Measurements from ENCODE around the gene KRT31. TPM values are rescaled to one million over a fixed set of nuclear protein-coding genes. Genes with fewer than 3 reads are reported as not detected.

KRT31 gene
- total RNA-seq, 1 donor from 2014 or later = not detected

DNA sequence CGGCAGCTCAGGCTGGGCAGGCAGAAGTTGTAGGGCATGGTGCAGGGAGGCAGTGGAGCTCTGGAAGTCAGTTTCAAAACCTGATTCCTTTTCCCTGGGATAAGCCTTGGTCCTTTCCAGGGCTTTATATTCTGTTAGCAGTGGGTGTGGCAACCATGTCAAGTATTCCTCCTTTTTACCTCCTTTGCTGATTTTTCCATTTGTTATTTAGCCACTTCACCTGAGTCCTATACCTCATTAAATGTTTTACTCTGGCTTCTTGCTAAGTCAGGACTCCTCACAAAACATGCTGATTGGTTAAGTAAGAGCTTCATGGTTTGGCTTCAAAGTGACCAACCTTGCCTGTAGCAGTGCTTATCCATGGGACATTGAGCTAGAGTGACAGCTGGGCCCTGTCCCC is 27.7 kb downstream of the KRT31 start, which contains the start of gene KRT33B:
TSS of gene KRT33B (minus strand) at position 101 of the 400 bp plus-strand sequence. CDS start at position 38, 63 bp downstream.
- H3K4me1 Mint-ChIP-seq (ENCODE audit: unreplicated experiment) = no peaks in the 10 kb centered on the region
- no peak within 1 kb of the TSS for H3K4me3 Mint-ChIP-seq (ENCODE audit: unreplicated experiment)
- no peak within 1 kb of the TSS for H3K27ac Mint-ChIP-seq (ENCODE audit: unreplicated experiment)
- no peak for DNase-seq (ENCODE audit: extremely low spot score, unreplicated experiment)
- H3K9me3 Mint-ChIP-seq (ENCODE audit: unreplicated experiment) = no peaks in the 10 kb centered on the region
- TF ChIP-seq, protein P1, sequence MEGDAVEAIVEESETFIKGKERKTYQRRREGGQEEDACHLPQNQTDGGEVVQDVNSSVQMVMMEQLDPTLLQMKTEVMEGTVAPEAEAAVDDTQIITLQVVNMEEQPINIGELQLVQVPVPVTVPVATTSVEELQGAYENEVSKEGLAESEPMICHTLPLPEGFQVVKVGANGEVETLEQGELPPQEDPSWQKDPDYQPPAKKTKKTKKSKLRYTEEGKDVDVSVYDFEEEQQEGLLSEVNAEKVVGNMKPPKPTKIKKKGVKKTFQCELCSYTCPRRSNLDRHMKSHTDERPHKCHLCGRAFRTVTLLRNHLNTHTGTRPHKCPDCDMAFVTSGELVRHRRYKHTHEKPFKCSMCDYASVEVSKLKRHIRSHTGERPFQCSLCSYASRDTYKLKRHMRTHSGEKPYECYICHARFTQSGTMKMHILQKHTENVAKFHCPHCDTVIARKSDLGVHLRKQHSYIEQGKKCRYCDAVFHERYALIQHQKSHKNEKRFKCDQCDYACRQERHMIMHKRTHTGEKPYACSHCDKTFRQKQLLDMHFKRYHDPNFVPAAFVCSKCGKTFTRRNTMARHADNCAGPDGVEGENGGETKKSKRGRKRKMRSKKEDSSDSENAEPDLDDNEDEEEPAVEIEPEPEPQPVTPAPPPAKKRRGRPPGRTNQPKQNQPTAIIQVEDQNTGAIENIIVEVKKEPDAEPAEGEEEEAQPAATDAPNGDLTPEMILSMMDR (IDR thresholded peaks at IDR 0.05) = no peak
- no peaks in the 10 kb centered on the region for H3K36me3 Mint-ChIP-seq (ENCODE audit: unreplicated experiment)
- H3K27me3 Mint-ChIP-seq (ENCODE audit: unreplicated experiment) = no peaks in the 10 kb centered on the region

- Mint-ChIP-seq H3K4me1 (ENCODE audit: unreplicated experiment) (no peaks in the 10 kb centered on the region), H3K36me3 (ENCODE audit: unreplicated experiment) (no peaks in the 10 kb centered on the region), H3K27me3 (ENCODE audit: unreplicated experiment) (no peaks in the 10 kb centered on the region), H3K9me3 (ENCODE audit: unreplicated experiment) (no peaks in the 10 kb centered on the region), H3K4me3 (ENCODE audit: unreplicated experiment) (no peak overlapping the region), H3K27ac (ENCODE audit: unreplicated experiment) (no peak overlapping the region)
- no peak for DNase-seq (ENCODE audit: extremely low spot score, unreplicated experiment)
- TF ChIP-seq, protein P1 (IDR thresholded peaks at IDR 0.05) = no peak
Measured at GRCh38 chr17:41369023-41369422, 28.4 kb downstream of the KRT31 start.

DNA sequence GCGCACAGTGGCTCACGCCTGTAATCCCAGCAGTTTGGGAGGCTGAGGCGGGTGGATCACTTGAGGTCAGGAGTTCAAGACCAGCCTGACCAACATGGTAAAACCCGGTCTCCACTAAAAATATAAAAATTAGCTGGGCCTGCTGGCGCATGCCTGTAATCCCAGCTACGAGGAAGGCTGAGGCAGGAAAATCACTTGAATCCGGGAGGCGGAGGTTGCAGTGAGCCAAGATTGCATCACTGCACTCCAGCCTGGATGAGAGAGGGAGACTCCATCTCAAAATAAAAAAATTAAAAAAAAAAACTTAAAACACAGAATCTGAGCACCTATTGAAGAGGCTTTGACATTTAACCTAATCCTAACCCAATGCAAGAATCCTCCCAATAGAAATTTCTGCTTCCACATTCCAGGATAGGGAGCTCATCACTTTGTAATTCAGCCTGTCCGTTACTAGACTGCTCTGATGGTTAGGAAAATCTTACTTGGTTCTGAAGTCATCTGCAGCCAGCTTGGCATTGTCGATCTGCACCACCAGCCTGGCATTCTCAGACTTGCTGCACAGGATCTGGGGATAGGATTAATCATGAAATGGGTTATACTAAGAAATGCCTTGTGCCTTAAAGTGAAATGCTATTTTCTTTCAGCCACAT is 29.9 kb downstream of the KRT31 start:
- DNase-seq (ENCODE audit: extremely low spot score, unreplicated experiment) = no peak

DNA sequence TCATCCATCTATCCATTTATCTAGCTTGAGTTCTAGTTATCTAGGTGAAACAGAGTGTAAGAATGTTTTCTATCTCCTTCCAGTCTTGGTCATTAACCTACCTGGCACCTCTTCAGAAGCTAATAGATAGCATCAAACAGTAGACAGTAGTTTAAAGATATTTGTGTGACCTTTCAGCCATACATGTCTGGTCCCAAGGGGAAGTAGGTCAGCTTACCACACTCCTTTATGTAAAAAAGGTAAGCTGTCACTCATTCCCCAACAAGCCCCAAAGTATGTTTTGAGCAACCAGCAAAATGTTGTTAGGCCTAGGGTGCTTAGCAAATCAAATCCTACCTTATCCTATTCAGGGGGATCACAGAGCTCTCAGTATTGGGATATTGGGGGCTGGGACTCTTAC is 31.3 kb downstream of the KRT31 start:
- H3K4me3 Mint-ChIP-seq (ENCODE audit: unreplicated experiment) = no peak overlapping the region
- no peaks in the 10 kb centered on the region for H3K9me3 Mint-ChIP-seq (ENCODE audit: unreplicated experiment)
- TF ChIP-seq, protein P1 (IDR thresholded peaks at IDR 0.05) = no peak
- no peak overlapping the region for H3K27ac Mint-ChIP-seq (ENCODE audit: unreplicated experiment)
- H3K27me3 Mint-ChIP-seq (ENCODE audit: unreplicated experiment) = no peaks in the 10 kb centered on the region
- no peaks in the 10 kb centered on the region for H3K36me3 Mint-ChIP-seq (ENCODE audit: unreplicated experiment)
- no peaks in the 10 kb centered on the region for H3K4me1 Mint-ChIP-seq (ENCODE audit: unreplicated experiment)
- no peak for DNase-seq (ENCODE audit: extremely low spot score, unreplicated experiment)

More for the DNA sequence above, 29.9 kb downstream of the KRT31 start:
- Mint-ChIP-seq H3K4me1 (ENCODE audit: unreplicated experiment) (no peaks in the 10 kb centered on the region), H3K9me3 (ENCODE audit: unreplicated experiment) (no peaks in the 10 kb centered on the region), H3K27ac (ENCODE audit: unreplicated experiment) (no peak overlapping the region), H3K27me3 (ENCODE audit: unreplicated experiment) (no peaks in the 10 kb centered on the region), H3K36me3 (ENCODE audit: unreplicated experiment) (no peaks in the 10 kb centered on the region), H3K4me3 (ENCODE audit: unreplicated experiment) (no peak overlapping the region)
- TF ChIP-seq, protein P1 (IDR thresholded peaks at IDR 0.05) = no peak

GRCh38 chr17:41363881-41364280 is 33.5 kb downstream of the KRT31 start:
- H3K27ac Mint-ChIP-seq (ENCODE audit: unreplicated experiment) = no peak overlapping the region
- H3K4me1 Mint-ChIP-seq (ENCODE audit: unreplicated experiment) = no peaks in the 10 kb centered on the region
- DNase-seq (ENCODE audit: extremely low spot score, unreplicated experiment) = no peak
- H3K9me3 Mint-ChIP-seq (ENCODE audit: unreplicated experiment) = no peaks in the 10 kb centered on the region
- no peaks in the 10 kb centered on the region for H3K27me3 Mint-ChIP-seq (ENCODE audit: unreplicated experiment)
- TF ChIP-seq, protein P1 (IDR thresholded peaks at IDR 0.05) = no peak
- no peaks in the 10 kb centered on the region for H3K36me3 Mint-ChIP-seq (ENCODE audit: unreplicated experiment)
- H3K4me3 Mint-ChIP-seq (ENCODE audit: unreplicated experiment) = no peak overlapping the region

All from osteocyte (in vitro differentiated cells).